ENCODE measurements around the gene CROCC2. TPM values are rescaled to one million over a fixed set of nuclear protein-coding genes. Genes with fewer than 3 reads are reported as not detected.

Gene CROCC2
- total and polyA plus RNA-seq, 9 donors: 0.04 to 0.50 (median 0.21) TPM; not detected in 1

- peak overlapping the region; percentile 42 for H3K27ac ChIP-seq (ENCODE audit: low read length)
- H3K9me3 ChIP-seq (replicated peaks; ENCODE audit: control insufficient read depth, low read depth, low read length): peaks cover 16% of the 10 kb centered on the region
- H3K4me3 ChIP-seq (ENCODE audit: low read length): no peak overlapping the region
- no peak for DNase-seq
- 66% methylated on average over 4 of the region's 6 CpGs for WGBS (ENCODE audit: insufficient coverage)
- no peaks in the 10 kb centered on the region for H3K36me3 ChIP-seq (ENCODE audit: control insufficient read depth, insufficient read depth, low read length)
- peaks cover 43% of the 10 kb centered on the region for H3K4me1 ChIP-seq (ENCODE audit: control insufficient read depth, insufficient read depth, low read length)
- H3K27me3 ChIP-seq (ENCODE audit: control insufficient read depth, insufficient read depth, low read length): peaks cover 31% of the 10 kb centered on the region
Observed at GRCh38 chr2:240987588-240987987, 81.5 kb downstream of the CROCC2 start.

DNA sequence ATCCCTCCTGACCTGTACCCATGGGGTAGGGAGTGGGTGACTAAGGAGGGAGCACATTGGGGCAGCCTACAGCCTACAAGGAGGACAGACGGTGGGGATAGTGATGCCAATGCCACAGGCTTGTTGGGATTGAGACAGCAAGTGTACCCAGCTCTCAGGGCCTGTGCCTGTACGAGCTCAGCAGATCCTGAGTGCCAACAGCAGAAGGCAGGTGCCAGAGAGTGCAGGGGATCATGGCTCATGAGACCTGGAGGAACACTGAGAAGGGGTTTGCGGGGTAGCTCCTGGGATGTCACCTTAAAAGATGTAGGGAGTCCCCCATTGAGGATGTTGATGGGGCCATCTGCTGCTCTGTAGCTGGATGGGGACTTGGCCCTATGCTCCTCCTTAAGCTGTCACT is 82.0 kb downstream of the CROCC2 start:
- H3K4me1 ChIP-seq (ENCODE audit: control insufficient read depth, insufficient read depth, low read length): peaks cover 49% of the 10 kb centered on the region
- 100% methylated on average over 3 of the region's 3 CpGs for WGBS (ENCODE audit: insufficient coverage)
- H3K27me3 ChIP-seq (ENCODE audit: control insufficient read depth, insufficient read depth, low read length): peaks cover 27% of the 10 kb centered on the region
- no peaks in the 10 kb centered on the region for H3K36me3 ChIP-seq (ENCODE audit: control insufficient read depth, insufficient read depth, low read length)
- no peak for DNase-seq
- peaks cover 16% of the 10 kb centered on the region for H3K9me3 ChIP-seq (replicated peaks; ENCODE audit: control insufficient read depth, low read depth, low read length)
- no peak overlapping the region for H3K27ac ChIP-seq (ENCODE audit: low read length)
- H3K4me3 ChIP-seq (ENCODE audit: low read length): no peak overlapping the region

DNA sequence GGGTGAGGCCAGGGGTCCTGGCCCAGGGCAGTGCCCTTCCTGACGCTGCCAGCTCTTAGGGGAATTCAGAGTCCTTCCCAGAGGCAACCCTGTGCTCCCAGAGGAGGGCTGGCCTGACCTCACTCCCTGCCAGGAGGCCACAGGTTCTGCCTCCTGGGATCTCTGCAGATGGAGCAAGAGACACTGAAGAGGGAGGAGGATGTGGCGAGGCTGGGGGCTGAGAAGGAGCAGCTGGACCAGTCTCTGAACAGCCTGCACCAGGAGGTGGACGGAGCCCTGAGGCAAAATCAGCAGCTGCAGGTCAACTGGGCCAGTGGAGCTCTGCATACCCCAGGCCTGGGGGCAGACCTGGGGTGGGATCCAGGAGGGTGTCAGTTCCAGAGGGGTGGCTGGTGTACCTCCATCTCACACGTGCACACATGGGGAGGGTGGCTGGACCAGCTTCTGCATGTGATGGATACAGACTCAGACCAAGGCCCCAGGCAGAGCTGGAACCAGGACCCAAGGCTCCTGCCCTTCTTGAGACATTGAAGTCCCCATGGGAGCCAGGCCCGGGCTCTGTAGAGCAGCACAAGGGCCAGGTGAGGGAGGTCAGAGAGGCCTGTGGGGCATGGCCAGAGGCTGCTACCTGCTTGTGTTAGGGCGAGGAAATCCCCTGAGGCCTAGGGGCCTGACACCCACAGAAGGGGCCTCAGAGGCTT is 82.6 kb downstream of the CROCC2 start:
- peaks cover 52% of the 10 kb centered on the region for H3K4me1 ChIP-seq (ENCODE audit: control insufficient read depth, insufficient read depth, low read length)
- no peak overlapping the region for H3K27ac ChIP-seq (ENCODE audit: low read length)

DNA sequence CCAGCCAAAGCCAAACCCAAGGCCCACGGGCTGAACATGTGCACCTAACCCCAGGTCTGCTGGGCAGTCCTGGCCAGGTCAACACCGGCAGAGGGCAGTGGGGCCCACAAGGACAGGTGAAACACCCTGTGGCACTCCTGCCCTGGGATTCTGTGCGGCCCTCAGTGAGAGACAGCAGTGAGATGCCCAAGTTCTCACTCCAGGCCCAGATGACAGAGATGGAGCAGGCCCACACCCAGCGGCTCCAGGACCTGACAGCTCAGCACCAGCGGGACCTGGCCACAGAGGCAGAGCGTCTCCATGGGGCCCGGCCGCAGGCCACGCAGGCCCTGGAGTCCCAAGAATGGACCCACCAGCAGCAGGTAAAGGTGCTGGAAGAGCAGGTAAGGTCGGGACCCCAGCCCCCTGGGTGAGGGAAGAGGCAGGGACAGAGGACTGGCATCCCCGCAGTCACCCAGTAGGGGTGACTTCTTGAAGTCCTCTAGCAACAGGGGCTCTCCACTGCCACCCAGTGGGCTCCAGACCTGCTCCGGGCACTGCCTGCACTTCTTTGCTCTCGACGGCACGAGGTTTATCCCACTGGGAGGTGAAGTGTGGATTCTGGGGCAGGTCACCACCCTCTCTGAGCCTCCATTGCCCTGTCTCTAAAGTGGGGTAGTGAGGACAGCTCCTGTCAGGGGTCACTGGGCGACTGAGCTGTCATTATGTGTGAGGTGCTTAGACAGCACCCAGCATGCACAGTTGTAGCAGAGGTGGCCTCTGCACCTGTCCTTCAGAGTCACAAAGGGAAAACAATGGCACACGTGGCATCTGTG is 83.5 kb downstream of the CROCC2 start:
- DNase-seq: no peak
- Histone ChIP-seq H3K4me1 (ENCODE audit: control insufficient read depth, insufficient read depth, low read length) (peaks cover 49% of the 10 kb centered on the region), H3K9me3 (replicated peaks; ENCODE audit: control insufficient read depth, low read depth, low read length) (peaks cover 16% of the 10 kb centered on the region), H3K27ac (ENCODE audit: low read length) (no peak overlapping the region), H3K36me3 (ENCODE audit: control insufficient read depth, insufficient read depth, low read length) (no peaks in the 10 kb centered on the region), H3K27me3 (ENCODE audit: control insufficient read depth, insufficient read depth, low read length) (peaks cover 18% of the 10 kb centered on the region), H3K4me3 (ENCODE audit: low read length) (no peak overlapping the region)
- WGBS (ENCODE audit: insufficient coverage): 90% methylated on average over 12 of the region's 17 CpGs

More for the DNA sequence above, 82.6 kb downstream of the CROCC2 start:
- WGBS (ENCODE audit: insufficient coverage): 91% methylated on average over 4 of the region's 6 CpGs
- Histone ChIP-seq H3K9me3 (replicated peaks; ENCODE audit: control insufficient read depth, low read depth, low read length) (peaks cover 16% of the 10 kb centered on the region), H3K27me3 (ENCODE audit: control insufficient read depth, insufficient read depth, low read length) (peaks cover 22% of the 10 kb centered on the region), H3K36me3 (ENCODE audit: control insufficient read depth, insufficient read depth, low read length) (no peaks in the 10 kb centered on the region), H3K4me3 (ENCODE audit: low read length) (no peak overlapping the region)
- no peak for DNase-seq

GRCh38 chr2:240990266-240990529 is 84.1 kb downstream of the CROCC2 start:
- H3K9me3 ChIP-seq (replicated peaks; ENCODE audit: control insufficient read depth, low read depth, low read length): peaks cover 16% of the 10 kb centered on the region
- H3K27ac ChIP-seq (ENCODE audit: low read length): no peak overlapping the region
- DNase-seq: no peak
- peaks cover 52% of the 10 kb centered on the region for H3K4me1 ChIP-seq (ENCODE audit: control insufficient read depth, insufficient read depth, low read length)
- peaks cover 18% of the 10 kb centered on the region for H3K27me3 ChIP-seq (ENCODE audit: control insufficient read depth, insufficient read depth, low read length)
- H3K4me3 ChIP-seq (ENCODE audit: low read length): no peak overlapping the region
- no peaks in the 10 kb centered on the region for H3K36me3 ChIP-seq (ENCODE audit: control insufficient read depth, insufficient read depth, low read length)
- WGBS (ENCODE audit: insufficient coverage): 67% methylated on average over 1 of the region's 2 CpGs

DNA sequence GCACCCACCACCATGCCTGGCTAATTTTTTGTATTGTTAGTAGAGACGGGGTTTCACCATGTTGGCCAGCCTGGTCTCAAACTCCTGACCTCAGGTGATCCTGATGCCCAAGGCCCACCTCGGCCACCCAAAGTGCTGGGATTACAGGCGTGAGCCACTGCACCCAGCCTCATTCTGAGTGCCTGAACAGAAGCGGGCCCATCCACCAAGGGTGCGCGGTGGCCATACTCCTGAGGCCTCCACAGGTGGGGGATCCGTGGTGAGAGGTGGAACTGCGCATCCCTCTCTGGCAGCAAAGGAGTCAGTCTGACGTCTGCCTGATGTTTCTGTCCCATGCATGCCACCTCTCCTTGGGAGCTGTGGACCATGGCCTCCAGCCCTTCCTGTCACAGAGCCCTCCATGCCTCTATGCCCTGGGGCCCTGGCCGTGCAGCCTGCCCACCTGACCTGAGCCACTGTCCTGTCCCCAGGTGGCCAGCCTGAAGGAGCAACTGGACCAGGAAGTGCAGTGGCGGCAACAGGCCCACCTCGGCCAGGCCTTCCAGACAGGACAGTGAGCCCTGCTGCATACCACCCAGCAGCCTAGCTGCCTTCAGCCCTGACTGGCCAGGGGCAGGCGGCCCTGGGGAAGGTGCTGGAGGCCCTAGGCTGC is 84.7 kb downstream of the CROCC2 start:
- peak overlapping the region; percentile 84 for H3K27ac ChIP-seq (ENCODE audit: low read length)
- peaks cover 59% of the 10 kb centered on the region for H3K4me1 ChIP-seq (ENCODE audit: control insufficient read depth, insufficient read depth, low read length)
- no peaks in the 10 kb centered on the region for H3K36me3 ChIP-seq (ENCODE audit: control insufficient read depth, insufficient read depth, low read length)
- DNase-seq: no peak
- no peak overlapping the region for H3K4me3 ChIP-seq (ENCODE audit: low read length)
- WGBS (ENCODE audit: insufficient coverage): 82% methylated on average over 13 of the region's 13 CpGs
- H3K9me3 ChIP-seq (replicated peaks; ENCODE audit: control insufficient read depth, low read depth, low read length): peaks cover 16% of the 10 kb centered on the region
- H3K27me3 ChIP-seq (ENCODE audit: control insufficient read depth, insufficient read depth, low read length): peaks cover 18% of the 10 kb centered on the region

- 28% methylated on average over 26 of the region's 33 CpGs for WGBS (ENCODE audit: insufficient coverage)
Observed at GRCh38 chr2:240991378-240992263, 85.5 kb downstream of the CROCC2 start.

GRCh38 chr2:240992572-240993291 is 86.6 kb downstream of the CROCC2 start:
- Histone ChIP-seq H3K4me1 (ENCODE audit: control insufficient read depth, insufficient read depth, low read length) (peaks cover 63% of the 10 kb centered on the region), H3K9me3 (replicated peaks; ENCODE audit: control insufficient read depth, low read depth, low read length) (peaks cover 15% of the 10 kb centered on the region), H3K27ac (ENCODE audit: low read length) (peak overlapping the region; percentile 89), H3K36me3 (ENCODE audit: control insufficient read depth, insufficient read depth, low read length) (no peaks in the 10 kb centered on the region), H3K27me3 (ENCODE audit: control insufficient read depth, insufficient read depth, low read length) (peaks cover 21% of the 10 kb centered on the region), H3K4me3 (ENCODE audit: low read length) (no peak overlapping the region)
- DNase-seq: no peak
- WGBS (ENCODE audit: insufficient coverage): 44% methylated on average over 13 of the region's 20 CpGs

More at GRCh38 chr2:240991378-240992263, 85.5 kb downstream of the CROCC2 start:
- peak; percentile 96 for DNase-seq
- peak overlapping the region; percentile 89 for H3K27ac ChIP-seq (ENCODE audit: low read length)
- H3K27me3 ChIP-seq (ENCODE audit: control insufficient read depth, insufficient read depth, low read length): peaks cover 18% of the 10 kb centered on the region
- no peak overlapping the region for H3K4me3 ChIP-seq (ENCODE audit: low read length)
- H3K9me3 ChIP-seq (replicated peaks; ENCODE audit: control insufficient read depth, low read depth, low read length): peaks cover 16% of the 10 kb centered on the region
- H3K36me3 ChIP-seq (ENCODE audit: control insufficient read depth, insufficient read depth, low read length): no peaks in the 10 kb centered on the region
- peaks cover 63% of the 10 kb centered on the region for H3K4me1 ChIP-seq (ENCODE audit: control insufficient read depth, insufficient read depth, low read length)

- WGBS (ENCODE audit: insufficient coverage): 68% methylated on average over 17 of the region's 19 CpGs
- Histone ChIP-seq H3K4me1 (ENCODE audit: control insufficient read depth, insufficient read depth, low read length) (peaks cover 65% of the 10 kb centered on the region), H3K36me3 (ENCODE audit: control insufficient read depth, insufficient read depth, low read length) (no peaks in the 10 kb centered on the region), H3K27ac (ENCODE audit: low read length) (no peak overlapping the region), H3K4me3 (ENCODE audit: low read length) (no peak overlapping the region), H3K27me3 (ENCODE audit: control insufficient read depth, insufficient read depth, low read length) (peaks cover 26% of the 10 kb centered on the region), H3K9me3 (replicated peaks; ENCODE audit: control insufficient read depth, low read depth, low read length) (peaks cover 6% of the 10 kb centered on the region)
- no peak for DNase-seq
Observed at GRCh38 chr2:240993446-240994170, 87.5 kb downstream of the CROCC2 start.

Data from muscle of leg (tissue), 11 donors.